ENCODE measurements around the gene FLT1. TPM values are rescaled to one million over a fixed set of nuclear protein-coding genes. Genes with fewer than 3 reads are reported as not detected.

FLT1 gene, protein sequence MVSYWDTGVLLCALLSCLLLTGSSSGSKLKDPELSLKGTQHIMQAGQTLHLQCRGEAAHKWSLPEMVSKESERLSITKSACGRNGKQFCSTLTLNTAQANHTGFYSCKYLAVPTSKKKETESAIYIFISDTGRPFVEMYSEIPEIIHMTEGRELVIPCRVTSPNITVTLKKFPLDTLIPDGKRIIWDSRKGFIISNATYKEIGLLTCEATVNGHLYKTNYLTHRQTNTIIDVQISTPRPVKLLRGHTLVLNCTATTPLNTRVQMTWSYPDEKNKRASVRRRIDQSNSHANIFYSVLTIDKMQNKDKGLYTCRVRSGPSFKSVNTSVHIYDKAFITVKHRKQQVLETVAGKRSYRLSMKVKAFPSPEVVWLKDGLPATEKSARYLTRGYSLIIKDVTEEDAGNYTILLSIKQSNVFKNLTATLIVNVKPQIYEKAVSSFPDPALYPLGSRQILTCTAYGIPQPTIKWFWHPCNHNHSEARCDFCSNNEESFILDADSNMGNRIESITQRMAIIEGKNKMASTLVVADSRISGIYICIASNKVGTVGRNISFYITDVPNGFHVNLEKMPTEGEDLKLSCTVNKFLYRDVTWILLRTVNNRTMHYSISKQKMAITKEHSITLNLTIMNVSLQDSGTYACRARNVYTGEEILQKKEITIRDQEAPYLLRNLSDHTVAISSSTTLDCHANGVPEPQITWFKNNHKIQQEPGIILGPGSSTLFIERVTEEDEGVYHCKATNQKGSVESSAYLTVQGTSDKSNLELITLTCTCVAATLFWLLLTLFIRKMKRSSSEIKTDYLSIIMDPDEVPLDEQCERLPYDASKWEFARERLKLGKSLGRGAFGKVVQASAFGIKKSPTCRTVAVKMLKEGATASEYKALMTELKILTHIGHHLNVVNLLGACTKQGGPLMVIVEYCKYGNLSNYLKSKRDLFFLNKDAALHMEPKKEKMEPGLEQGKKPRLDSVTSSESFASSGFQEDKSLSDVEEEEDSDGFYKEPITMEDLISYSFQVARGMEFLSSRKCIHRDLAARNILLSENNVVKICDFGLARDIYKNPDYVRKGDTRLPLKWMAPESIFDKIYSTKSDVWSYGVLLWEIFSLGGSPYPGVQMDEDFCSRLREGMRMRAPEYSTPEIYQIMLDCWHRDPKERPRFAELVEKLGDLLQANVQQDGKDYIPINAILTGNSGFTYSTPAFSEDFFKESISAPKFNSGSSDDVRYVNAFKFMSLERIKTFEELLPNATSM (N-terminal part only)
- 10.9 and 12.1 TPM in 2 replicates for total RNA-seq (2014; rRNA removed; shearing (Covaris generic))

DNA sequence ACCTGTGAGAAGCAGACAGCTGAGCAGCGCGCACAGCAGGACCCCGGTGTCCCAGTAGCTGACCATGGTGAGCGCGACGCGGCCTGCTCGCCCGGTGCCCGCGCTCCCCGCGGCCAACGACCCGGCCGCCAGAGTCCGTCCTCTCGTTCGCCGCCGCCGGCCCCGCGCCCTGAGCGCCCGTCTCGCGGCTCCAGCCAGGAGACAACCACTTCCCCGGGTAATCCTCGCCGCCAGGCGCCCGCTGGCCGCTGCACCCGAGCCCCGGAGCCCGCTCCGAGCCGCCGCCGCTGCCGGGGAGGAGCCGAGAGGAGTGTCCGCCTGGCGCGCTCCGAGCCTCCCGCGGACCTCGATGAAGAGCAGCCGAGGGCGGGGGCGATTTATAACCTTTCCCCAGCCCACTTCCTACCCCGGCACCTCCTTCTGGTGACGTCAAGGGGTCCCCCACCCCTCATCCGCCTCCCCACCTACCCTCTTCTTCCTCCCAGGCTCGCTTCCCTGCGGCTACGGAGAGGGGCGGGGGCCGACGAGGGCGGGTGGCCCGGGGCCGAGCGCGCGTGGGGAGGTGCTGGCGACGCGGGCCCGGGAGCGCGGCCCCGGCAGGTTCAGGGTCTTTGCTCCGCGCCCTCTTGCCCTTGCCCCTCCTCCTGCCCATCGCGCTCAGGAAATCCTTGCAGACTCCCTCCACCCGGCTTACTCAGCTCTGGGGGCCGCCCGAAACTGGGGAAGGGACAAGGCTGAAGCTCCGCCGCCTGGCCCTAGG, at the start of gene FLT1:
FLT1 (minus strand) TSS at position 351 of the 760 bp plus-strand sequence; CDS start at position 66, 285 bp downstream.

Other genes starting within 250 kb of the FLT1 start
- gene POMP, start 164.0 kb upstream of the FLT1 start, total RNA-seq (2014; rRNA removed; shearing (Covaris generic)) = 89.3 and 107 TPM in 2 replicates
- 2.9 TPM in 2 replicates for gene SLC46A3, start 223.8 kb upstream of the FLT1 start, total RNA-seq (2014; rRNA removed; shearing (Covaris generic))

All from A375 (cell line).